Cardiac ventricle fibroblast (primary cell): ENCODE results near the gene ELOVL4. TPM values are rescaled to one million over a fixed set of nuclear protein-coding genes. Genes with fewer than 3 reads are reported as not detected.

Experiments used
- total RNA-seq: library from RNA; depleted of rRNA; stranded (reverse); fragments of >200 nt; gene quantifications from 2 replicates; pipeline ENCODE4 v1.2.3, GENCODE V29; 2015

Gene ELOVL4
- 2.2 and 2.7 TPM in 2 replicates for total RNA-seq

DNA sequence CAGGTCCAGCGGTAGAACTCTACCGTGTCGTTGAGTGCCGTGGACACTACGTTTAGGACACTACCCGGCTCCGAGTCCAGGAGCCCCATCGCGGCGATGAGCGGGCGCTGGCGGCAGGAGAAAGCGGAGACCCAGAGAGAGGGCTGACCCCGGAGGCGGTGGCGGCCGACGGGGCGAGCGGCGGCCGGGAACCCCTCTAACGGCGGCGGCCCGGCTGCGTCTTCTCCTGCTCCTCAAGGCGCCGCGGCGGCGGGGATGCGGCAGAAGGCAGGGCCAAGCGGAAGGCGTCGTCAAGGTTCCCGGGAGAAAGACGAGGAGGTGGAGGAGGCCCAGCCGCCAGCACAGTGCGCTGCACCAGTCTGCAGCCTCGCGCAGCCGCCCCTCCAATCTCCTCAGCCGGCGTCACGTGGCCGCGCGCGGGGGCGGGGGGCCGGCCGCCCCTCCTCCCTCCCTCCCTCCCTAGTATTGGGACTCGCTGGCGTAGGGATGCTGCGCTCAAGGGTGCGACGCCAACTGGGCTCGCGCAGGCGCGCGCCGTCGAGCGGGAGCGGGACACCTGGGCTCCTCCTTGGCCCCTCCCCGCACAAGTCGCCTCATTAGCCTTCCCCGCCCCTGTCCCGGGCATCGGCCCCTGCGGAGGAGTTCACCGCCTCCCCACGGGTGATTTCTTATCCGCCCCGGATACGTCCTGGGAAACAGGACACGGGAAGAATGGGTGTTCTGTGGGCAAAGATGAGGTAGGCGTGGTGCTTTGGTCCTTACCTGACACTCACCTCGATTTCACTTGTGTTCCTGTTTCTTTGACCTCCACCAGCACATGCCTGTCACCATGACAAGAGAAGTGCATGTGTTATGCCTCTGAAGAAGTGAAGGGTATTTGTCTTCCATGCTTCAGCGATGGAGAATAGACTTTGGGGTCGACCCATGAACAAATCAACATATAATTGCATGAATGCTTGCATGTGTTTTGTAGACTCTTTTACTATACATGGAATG, at the start of gene ELOVL4:
Gene ELOVL4 (minus strand): TSS at position 363 of the 996 bp plus-strand sequence. CDS start 274 bp downstream, at position 89.

Other genes starting within 250 kb of the ELOVL4 start
- 0.54 and 1.2 TPM in 2 replicates for gene TTK, start 57.1 kb upstream of the ELOVL4 start, total RNA-seq
- 10.1 and 14.0 TPM in 2 replicates for gene BCKDHB, start 159.1 kb upstream of the ELOVL4 start, total RNA-seq